Activated T-cell treated with anti-CD3 and anti-CD28 coated beads, Interleukin-2, amount 50 U/mL, for 72 hours (primary cell): Measurements from ENCODE around the gene MED12. TPM values are rescaled to one million over a fixed set of nuclear protein-coding genes. Genes with fewer than 3 reads are reported as not detected.

Experiments used
- ATAC-seq, 2 donors: fragments of 150-1000 bp; cut with Tn5 transposase; replicated peaks in 1 of 2; 2 replicates each; pipeline ENCODE4 v1.10.0; 2021; ENCODE audit warnings: moderate library complexity in 2 of 2, mild to moderate bottlenecking in 1 of 2
- DNase-seq, 2 donors: peaks; one replicate each; pipeline ENCODE4 v3.0.0; 2021 to 2022; ENCODE audit warnings: mixed read lengths in 1 of 2
- H3K27ac Mint-ChIP-seq: one replicate; pipeline ENCODE4 v1.8.0; 2022; ENCODE audit warnings: mild to moderate bottlenecking, moderate library complexity, mixed read lengths
- H3K27me3 Mint-ChIP-seq: one replicate; pipeline ENCODE4 v1.8.0; 2022; ENCODE audit warnings: low read depth, mixed read lengths
- H3K36me3 Mint-ChIP-seq, 2 donors: one replicate each; pipeline ENCODE4 v1.8.0; 2022; ENCODE audit warnings: mixed read lengths in 2 of 2, mild to moderate bottlenecking in 1 of 2; ENCODE audit not compliant: insufficient read depth in 2 of 2
- H3K4me1 Mint-ChIP-seq: one replicate; pipeline ENCODE4 v1.8.0; 2022; ENCODE audit warnings: low read depth, mixed read lengths
- H3K4me3 Mint-ChIP-seq, 2 donors: one replicate each; pipeline ENCODE4 v1.8.0; 2022; ENCODE audit warnings: mild to moderate bottlenecking in 2 of 2, mixed read lengths in 2 of 2, moderate library complexity in 2 of 2
- H3K9me3 Mint-ChIP-seq, 2 donors: one replicate each; pipeline ENCODE4 v1.8.0; 2022; ENCODE audit warnings: mixed read lengths in 2 of 2
- total RNA-seq, 2 donors: library from RNA; stranded (reverse); gene quantifications; one replicate each; pipeline ENCODE4 v1.2.3, GENCODE V29; 2022

The MED12 gene
- total RNA-seq, 2 donors from 2014 or later: 44.1 to 48.6 TPM

- peaks cover 0 to 1% of the 10 kb centered on the region in 2 donors for H3K36me3 Mint-ChIP-seq
- ATAC-seq (no peak), DNase-seq (no peak)
- H3K27me3 Mint-ChIP-seq: peaks cover 33% of the 10 kb centered on the region
- no peak overlapping the region for H3K4me3 Mint-ChIP-seq
- no peak overlapping the region for H3K27ac Mint-ChIP-seq
- H3K9me3 Mint-ChIP-seq: no peaks in the 10 kb centered on the region
- peaks cover 61% of the 10 kb centered on the region for H3K4me1 Mint-ChIP-seq
These were observed 19.4 kb upstream of the MED12 start for GRCh38 chrX:71098951-71099506.

- Mint-ChIP-seq H3K27ac (no peak overlapping the region), H3K27me3 (peaks cover 26% of the 10 kb centered on the region), H3K4me3 (no peak overlapping the region), H3K4me1 (peaks cover 68% of the 10 kb centered on the region), H3K36me3 (peaks cover 0 to 3% of the 10 kb centered on the region in 2 donors), H3K9me3 (no peaks in the 10 kb centered on the region)
- DNase-seq: no peak
- ATAC-seq: no peak
These were observed 18.7 kb upstream of the MED12 start for GRCh38 chrX:71099736-71100135.

DNA sequence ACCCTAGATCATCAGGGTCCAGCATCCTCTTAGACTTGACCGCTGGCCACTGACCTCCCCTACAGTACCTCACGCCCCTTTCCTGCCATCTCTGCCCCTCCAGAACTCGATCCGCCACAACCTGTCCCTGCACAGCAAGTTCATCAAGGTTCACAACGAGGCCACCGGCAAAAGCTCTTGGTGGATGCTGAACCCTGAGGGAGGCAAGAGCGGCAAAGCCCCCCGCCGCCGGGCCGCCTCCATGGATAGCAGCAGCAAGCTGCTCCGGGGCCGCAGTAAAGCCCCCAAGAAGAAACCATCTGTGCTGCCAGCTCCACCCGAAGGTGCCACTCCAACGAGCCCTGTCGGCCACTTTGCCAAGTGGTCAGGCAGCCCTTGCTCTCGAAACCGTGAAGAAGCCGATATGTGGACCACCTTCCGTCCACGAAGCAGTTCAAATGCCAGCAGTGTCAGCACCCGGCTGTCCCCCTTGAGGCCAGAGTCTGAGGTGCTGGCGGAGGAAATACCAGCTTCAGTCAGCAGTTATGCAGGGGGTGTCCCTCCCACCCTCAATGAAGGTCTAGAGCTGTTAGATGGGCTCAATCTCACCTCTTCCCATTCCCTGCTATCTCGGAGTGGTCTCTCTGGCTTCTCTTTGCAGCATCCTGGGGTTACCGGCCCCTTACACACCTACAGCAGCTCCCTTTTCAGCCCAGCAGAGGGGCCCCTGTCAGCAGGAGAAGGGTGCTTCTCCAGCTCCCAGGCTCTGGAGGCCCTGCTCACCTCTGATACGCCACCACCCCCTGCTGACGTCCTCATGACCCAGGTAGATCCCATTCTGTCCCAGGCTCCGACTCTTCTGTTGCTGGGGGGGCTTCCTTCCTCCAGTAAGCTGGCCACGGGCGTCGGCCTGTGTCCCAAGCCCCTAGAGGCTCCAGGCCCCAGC is 17.6 kb upstream of the MED12 start:
- Mint-ChIP-seq H3K36me3 (peaks cover 0 to 6% of the 10 kb centered on the region in 2 donors), H3K9me3 (no peaks in the 10 kb centered on the region), H3K4me1 (peaks cover 72% of the 10 kb centered on the region), H3K27ac (peak overlapping the region; percentile 33), H3K27me3 (peaks cover 22% of the 10 kb centered on the region), H3K4me3 (no peak overlapping the region)
- peak in 1 of 2 donors; percentile 17 for ATAC-seq
- no peak for DNase-seq

DNA sequence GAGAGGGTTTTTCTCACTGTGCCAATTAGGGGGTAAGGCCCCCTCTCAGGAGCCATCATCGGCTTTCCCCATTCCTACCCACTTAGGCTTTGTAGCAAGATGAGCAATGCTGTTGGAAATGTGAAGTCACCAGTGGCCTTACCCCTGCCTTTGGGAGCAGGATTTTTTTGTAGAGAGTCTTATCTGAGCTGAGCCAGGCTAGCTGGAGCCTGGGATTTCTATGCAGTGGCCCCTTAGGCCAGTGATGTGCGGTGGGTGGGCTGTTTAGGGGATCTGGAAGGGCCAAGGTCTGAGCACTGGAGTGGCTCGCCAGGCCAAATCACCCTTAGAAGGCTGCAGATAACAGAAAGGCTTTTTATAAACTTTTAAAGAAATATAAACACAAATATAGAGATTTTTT is 16.1 kb upstream of the MED12 start:
- DNase-seq: no peak
- Mint-ChIP-seq H3K4me1 (peaks cover 82% of the 10 kb centered on the region), H3K27ac (peak overlapping the region; percentile 91), H3K4me3 (no peak overlapping the region), H3K9me3 (peaks cover 0 to 2% of the 10 kb centered on the region in 2 donors), H3K27me3 (peaks cover 19% of the 10 kb centered on the region), H3K36me3 (peaks cover 7 to 8% of the 10 kb centered on the region in 2 donors)
- ATAC-seq: no peak

- ATAC-seq (peak; percentile 36 to 38), DNase-seq (peak; percentile 47 to 53)
- H3K36me3 Mint-ChIP-seq: peaks cover 8 to 16% of the 10 kb centered on the region in 2 donors
- H3K4me3 Mint-ChIP-seq: peak overlapping the region; percentile 79 to 81
- H3K27me3 Mint-ChIP-seq: peaks cover 17% of the 10 kb centered on the region
- H3K27ac Mint-ChIP-seq: peak overlapping the region; percentile 91
- H3K4me1 Mint-ChIP-seq: peaks cover 88% of the 10 kb centered on the region
- peaks cover 0 to 2% of the 10 kb centered on the region in 2 donors for H3K9me3 Mint-ChIP-seq
These were observed 15.0 kb upstream of the MED12 start for GRCh38 chrX:71103110-71103983.

DNA sequence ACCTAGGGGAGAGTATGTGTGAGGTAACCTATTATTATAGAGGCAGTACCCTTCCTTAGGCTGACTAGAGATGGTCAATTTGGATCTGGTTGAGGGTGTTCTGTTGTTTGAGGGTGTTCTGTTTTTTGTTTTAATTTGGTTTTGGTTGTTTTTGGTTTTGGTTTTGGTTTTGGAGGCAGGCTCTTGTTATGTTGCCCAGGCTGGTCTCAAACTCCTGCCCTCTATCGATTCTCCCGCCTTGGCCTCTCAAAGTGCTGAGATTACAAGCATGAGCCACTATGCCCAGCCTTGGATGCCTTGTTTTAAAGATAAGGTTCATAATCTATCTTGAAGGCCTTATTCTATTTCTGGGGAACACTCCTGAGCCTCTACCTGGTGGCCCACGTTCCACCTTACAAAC is 12.8 kb upstream of the MED12 start:
- Mint-ChIP-seq H3K9me3 (peaks cover 0 to 2% of the 10 kb centered on the region in 2 donors), H3K4me3 (peak overlapping the region; percentile 63 to 88), H3K36me3 (peaks cover 24 to 34% of the 10 kb centered on the region in 2 donors), H3K27me3 (peaks cover 9% of the 10 kb centered on the region), H3K4me1 (peaks cover 91% of the 10 kb centered on the region), H3K27ac (peak overlapping the region; percentile 67)
- DNase-seq (no peak), ATAC-seq (no peak)

DNA sequence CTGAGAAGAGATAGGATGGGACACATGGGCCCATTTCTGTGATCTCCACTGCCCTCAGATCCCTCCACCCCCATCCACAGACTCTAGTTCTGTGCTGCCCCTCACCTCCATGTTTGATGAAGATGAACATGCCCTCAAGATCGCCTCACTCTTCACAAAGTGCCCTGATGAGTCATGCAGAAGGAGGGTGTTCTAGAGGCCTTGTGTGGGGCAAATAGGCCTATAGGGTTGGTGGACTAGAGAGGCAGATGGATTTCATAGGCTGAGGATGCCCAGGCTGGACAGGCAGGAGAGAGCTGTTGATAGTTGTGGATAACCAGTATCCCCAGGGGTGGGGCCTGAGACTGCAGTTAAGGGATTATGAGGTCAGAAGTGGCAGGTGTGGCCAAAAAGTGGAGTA is 12.0 kb upstream of the MED12 start, which contains the start of gene CXorf65:
Gene CXorf65 (minus strand): TSS at position 314 of the 400 bp plus-strand sequence. CDS start 184 bp downstream, at position 130.
- peaks cover 27 to 39% of the 10 kb centered on the region in 2 donors for H3K36me3 Mint-ChIP-seq
- peak; percentile 60 to 67 for ATAC-seq
- peak within 1 kb of the TSS; percentile 92 for H3K27ac Mint-ChIP-seq
- H3K27me3 Mint-ChIP-seq: peaks cover 6% of the 10 kb centered on the region
- peaks cover 0 to 2% of the 10 kb centered on the region in 2 donors for H3K9me3 Mint-ChIP-seq
- H3K4me1 Mint-ChIP-seq: peaks cover 83% of the 10 kb centered on the region
- DNase-seq: peak; percentile 31 to 39
- H3K4me3 Mint-ChIP-seq: peak within 1 kb of the TSS; percentile 85 to 88

DNA sequence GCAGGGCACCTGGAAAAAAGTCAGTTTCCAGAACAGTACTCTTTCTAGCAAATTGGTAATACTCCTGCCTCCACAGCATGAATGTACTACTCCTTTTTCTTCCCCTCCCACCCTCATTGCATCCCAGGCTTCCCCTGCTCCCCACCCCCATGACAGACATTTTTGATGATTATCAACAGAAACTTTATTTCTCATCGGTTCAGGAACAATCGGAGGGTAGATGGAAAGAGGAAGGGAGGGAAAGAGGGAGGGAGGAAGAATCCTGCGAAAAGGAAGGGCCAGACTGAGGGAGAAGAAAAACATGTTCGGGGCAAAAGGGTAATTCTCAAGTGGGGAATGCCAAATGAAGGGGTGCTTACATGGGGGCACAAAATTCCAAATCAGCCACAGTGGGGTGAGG is 11.2 kb upstream of the MED12 start:
- peaks cover 27 to 39% of the 10 kb centered on the region in 2 donors for H3K36me3 Mint-ChIP-seq
- peaks cover 6% of the 10 kb centered on the region for H3K27me3 Mint-ChIP-seq
- H3K4me1 Mint-ChIP-seq: peaks cover 83% of the 10 kb centered on the region
- H3K27ac Mint-ChIP-seq: peak overlapping the region; percentile 92
- H3K9me3 Mint-ChIP-seq: peaks cover 0 to 2% of the 10 kb centered on the region in 2 donors
- DNase-seq: no peak
- H3K4me3 Mint-ChIP-seq: peak overlapping the region; percentile 85 to 88
- ATAC-seq: no peak

DNA sequence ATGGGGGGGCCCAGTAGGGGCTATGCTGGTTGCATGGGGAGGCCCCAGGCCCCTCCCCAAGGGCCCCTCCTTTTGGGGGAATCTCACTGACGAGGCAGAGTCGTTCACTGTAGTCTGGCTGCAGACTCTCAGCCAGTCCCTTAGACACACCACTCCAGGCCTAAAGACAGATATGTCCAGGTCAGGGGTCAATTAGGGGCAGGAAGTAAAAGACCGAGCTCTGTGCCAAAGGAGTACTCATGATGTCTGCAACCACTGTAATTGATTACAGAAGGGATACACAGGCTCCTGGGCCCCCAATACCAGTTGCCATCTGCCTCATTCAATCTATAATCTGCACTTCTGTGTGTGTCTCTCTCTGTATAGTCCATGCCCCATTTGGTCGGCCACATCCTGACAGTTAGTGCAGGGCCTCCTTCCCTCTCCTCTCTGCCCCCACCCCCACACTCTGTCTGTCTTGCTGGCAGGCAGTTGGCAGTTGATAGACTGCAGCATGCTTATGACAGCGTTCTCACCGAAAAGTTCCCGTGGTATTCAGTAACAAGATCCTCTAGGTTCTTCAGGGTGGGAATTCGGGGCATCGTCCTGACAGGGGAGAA is 10.5 kb upstream of the MED12 start:
- H3K27me3 Mint-ChIP-seq: peaks cover 6% of the 10 kb centered on the region
- ATAC-seq (peak in 1 of 2 donors; percentile 17), DNase-seq (peak; percentile 38 to 45)
- H3K36me3 Mint-ChIP-seq: peaks cover 27 to 39% of the 10 kb centered on the region in 2 donors
- peaks cover 0 to 2% of the 10 kb centered on the region in 2 donors for H3K9me3 Mint-ChIP-seq
- peak overlapping the region; percentile 85 to 88 for H3K4me3 Mint-ChIP-seq
- peak overlapping the region; percentile 92 for H3K27ac Mint-ChIP-seq
- H3K4me1 Mint-ChIP-seq: peaks cover 83% of the 10 kb centered on the region

DNA sequence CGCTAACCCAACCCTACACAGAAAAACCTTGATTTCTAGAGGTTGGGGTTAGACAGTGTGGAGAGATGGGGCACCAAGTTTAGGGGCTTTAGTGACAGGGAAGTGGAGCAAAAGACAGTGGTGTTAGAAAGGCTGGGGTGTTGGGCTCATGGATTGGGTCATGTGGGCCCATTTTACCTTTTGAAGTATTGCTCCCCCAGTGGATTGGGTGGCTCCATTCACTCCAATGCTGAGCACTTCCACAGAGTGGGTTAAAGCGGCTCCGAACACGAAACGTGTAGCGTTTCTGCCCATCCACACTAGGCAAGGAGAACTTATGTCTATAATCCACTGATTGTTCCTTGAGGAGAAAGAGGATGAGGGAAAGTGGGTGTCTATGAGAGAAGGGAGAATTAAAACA is 9.3 kb upstream of the MED12 start:
- H3K27me3 Mint-ChIP-seq: peaks cover 6% of the 10 kb centered on the region
- H3K36me3 Mint-ChIP-seq: peaks cover 27 to 39% of the 10 kb centered on the region in 2 donors
- peaks cover 0 to 2% of the 10 kb centered on the region in 2 donors for H3K9me3 Mint-ChIP-seq
- ATAC-seq (no peak), DNase-seq (no peak)
- peak overlapping the region; percentile 85 to 88 for H3K4me3 Mint-ChIP-seq
- H3K4me1 Mint-ChIP-seq: peaks cover 79% of the 10 kb centered on the region
- peak overlapping the region; percentile 92 for H3K27ac Mint-ChIP-seq

- ATAC-seq: peak; percentile 91 to 93
- peak within 1 kb of the TSS; percentile 85 to 88 for H3K4me3 Mint-ChIP-seq
- peaks cover 60% of the 10 kb centered on the region for H3K4me1 Mint-ChIP-seq
- H3K9me3 Mint-ChIP-seq: peaks cover 0 to 2% of the 10 kb centered on the region in 2 donors
- H3K27ac Mint-ChIP-seq: peak within 1 kb of the TSS; percentile 92
- peak; percentile 80 to 83 for DNase-seq
- peaks cover 6% of the 10 kb centered on the region for H3K27me3 Mint-ChIP-seq
- H3K36me3 Mint-ChIP-seq: peaks cover 27 to 35% of the 10 kb centered on the region in 2 donors
These were observed 7.1 kb upstream of the MED12 start, which contains the start of gene IL2RG for GRCh38 chrX:71111141-71111843. Gene IL2RG (minus strand): TSS chrX:71111577. CDS start chrX:71111539, 38 bp downstream.
